Mesendoderm (in vitro differentiated cells): Measurements from ENCODE around the gene NDUFB10.

ENCODE experiments used
- DNase-seq: peaks from one replicate; pipeline ENCODE4 v3.0.0; 2013
- H2AK5ac ChIP-seq: 2 replicates; pipeline ENCODE4 v1.6.1; 2013; ENCODE audit warnings: low read length, inconsistent platforms
- H2BK120ac ChIP-seq: 2 replicates; pipeline ENCODE4 v1.6.1; 2013; ENCODE audit warnings: low read depth, mild to moderate bottlenecking, low read length, moderate library complexity, mixed read lengths
- H2BK15ac ChIP-seq: replicated peaks from 2 replicates; pipeline ENCODE4 v1.6.1; 2013; ENCODE audit warnings: low read depth, mild to moderate bottlenecking, moderate library complexity
- H2BK5ac ChIP-seq: 2 replicates; pipeline ENCODE4 v1.6.1; 2013; ENCODE audit warnings: low read length, inconsistent platforms
- H3K18ac ChIP-seq: 2 replicates; pipeline ENCODE4 v1.6.1; 2013; ENCODE audit warnings: mild to moderate bottlenecking, low read length, mixed read lengths
- H3K23ac ChIP-seq: one replicate; pipeline ENCODE4 v1.6.1; 2013; ENCODE audit warnings: low read length
- H3K27ac ChIP-seq: 2 replicates; pipeline ENCODE4 v1.5.1; 2013; ENCODE audit warnings: low read depth, mild to moderate bottlenecking, inconsistent platforms, low read length, moderate library complexity
- H3K27me3 ChIP-seq: 2 replicates; pipeline ENCODE4 v1.6.1; 2013; ENCODE audit warnings: low read length, control low read depth, mild to moderate bottlenecking, inconsistent platforms; ENCODE audit not compliant: insufficient read depth, poor library complexity
- H3K36me3 ChIP-seq: 2 replicates; pipeline ENCODE4 v1.6.1; 2013; ENCODE audit warnings: low read length, inconsistent platforms; ENCODE audit not compliant: control insufficient read depth, insufficient read depth
- H3K4ac ChIP-seq: one replicate; pipeline ENCODE4 v1.6.1; 2013; ENCODE audit warnings: low read depth, mild to moderate bottlenecking, low read length, moderate library complexity
- H3K4me1 ChIP-seq: 2 replicates; pipeline ENCODE4 v1.6.1; 2013; ENCODE audit warnings: low read depth, low read length, inconsistent platforms; ENCODE audit not compliant: control insufficient read depth
- H3K4me2 ChIP-seq: 2 replicates; pipeline ENCODE4 v1.6.1; 2013; ENCODE audit warnings: low read length
- H3K4me3 ChIP-seq: 2 replicates; pipeline ENCODE4 v1.5.1; 2013; ENCODE audit warnings: mild to moderate bottlenecking, low read length
- H3K56ac ChIP-seq: one replicate; pipeline ENCODE4 v1.6.1; 2013; ENCODE audit warnings: low read length
- H3K79me1 ChIP-seq: 2 replicates; pipeline ENCODE4 v1.6.1; 2013; ENCODE audit warnings: low read length, inconsistent platforms
- H3K79me2 ChIP-seq: 2 replicates; pipeline ENCODE4 v1.6.1; 2013; ENCODE audit warnings: mild to moderate bottlenecking, low read length; ENCODE audit not compliant: control insufficient read depth, insufficient read depth
- H3K9ac ChIP-seq: 2 replicates; pipeline ENCODE4 v1.6.1; 2013; ENCODE audit warnings: low read length, inconsistent platforms
- H4K5ac ChIP-seq: one replicate; pipeline ENCODE4 v1.6.1; 2013; ENCODE audit warnings: low read length
- H4K8ac ChIP-seq: one replicate; pipeline ENCODE4 v1.6.1; 2013; ENCODE audit warnings: low read depth, mild to moderate bottlenecking, control low read depth, low read length, moderate library complexity
- WGBS: extraction: QIAGEN DNeasy Blood & Tissue Kit; methylation state at CpG from one replicate; pipeline ENCODE4 v1.1.7; 2013; ENCODE audit warnings: low lambda C conversion rate, missing lambda C conversion rate; ENCODE audit not compliant: insufficient coverage; ENCODE audit errors: extremely low coverage; 5-methylcytosine and 5-hydroxymethylcytosine counted together

NDUFB10 gene

GRCh38 chr16:1998852-1999801 is 39.8 kb downstream of the NDUFB10 start:
- no peak overlapping the region for H4K8ac ChIP-seq
- H3K56ac ChIP-seq = no peak overlapping the region
- no peak overlapping the region for H3K9ac ChIP-seq
- no peak overlapping the region for H3K4me2 ChIP-seq
- H3K23ac ChIP-seq = no peak overlapping the region
- peaks cover 19% of the 10 kb centered on the region for H3K36me3 ChIP-seq
- no peaks in the 10 kb centered on the region for H3K27me3 ChIP-seq
- no peak for DNase-seq
- H2BK5ac ChIP-seq = no peak overlapping the region
- H3K4me3 ChIP-seq = no peak overlapping the region
- no peak overlapping the region for H3K18ac ChIP-seq
- no peak overlapping the region for H3K4ac ChIP-seq
- no peak overlapping the region for H4K5ac ChIP-seq
- no peak overlapping the region for H2BK120ac ChIP-seq
- no CpG with 5 or more reads among the region's 39 CpGs for WGBS
- peaks cover 4% of the 10 kb centered on the region for H3K79me1 ChIP-seq
- peaks cover 1% of the 10 kb centered on the region for H3K4me1 ChIP-seq
- no peak overlapping the region for H2AK5ac ChIP-seq
- no peak overlapping the region for H2BK15ac ChIP-seq
- peaks cover 4% of the 10 kb centered on the region for H3K79me2 ChIP-seq
- no peak overlapping the region for H3K27ac ChIP-seq

- Histone ChIP-seq H2BK5ac (no peak overlapping the region), H3K27me3 (no peaks in the 10 kb centered on the region), H3K79me2 (peaks cover 4% of the 10 kb centered on the region), H3K4me1 (peaks cover 3% of the 10 kb centered on the region), H3K27ac (no peak overlapping the region), H3K79me1 (peaks cover 6% of the 10 kb centered on the region), H3K4ac (no peak overlapping the region), H4K5ac (no peak overlapping the region), H3K9ac (no peak overlapping the region), H3K36me3 (peaks cover 19% of the 10 kb centered on the region), H3K4me2 (no peak overlapping the region), H2BK120ac (no peak overlapping the region), H2BK15ac (no peak overlapping the region), H3K56ac (no peak overlapping the region), H3K18ac (no peak overlapping the region), H3K4me3 (no peak overlapping the region), H4K8ac (no peak overlapping the region), H3K23ac (no peak overlapping the region), H2AK5ac (no peak overlapping the region)
- no CpG with 5 or more reads among the region's 28 CpGs for WGBS
- DNase-seq = no peak
These were observed 40.7 kb downstream of the NDUFB10 start for GRCh38 chr16:1999866-2000514.

- no peak overlapping the region for H2AK5ac ChIP-seq
- H2BK5ac ChIP-seq = no peak overlapping the region
- H3K56ac ChIP-seq = no peak overlapping the region
- H3K4me1 ChIP-seq = peaks cover 3% of the 10 kb centered on the region
- H3K79me2 ChIP-seq = peaks cover 10% of the 10 kb centered on the region
- no peak overlapping the region for H4K8ac ChIP-seq
- H3K4me2 ChIP-seq = no peak overlapping the region
- no CpG with 5 or more reads among the region's 19 CpGs for WGBS
- H3K79me1 ChIP-seq = peaks cover 15% of the 10 kb centered on the region
- no peak overlapping the region for H2BK15ac ChIP-seq
- no peak overlapping the region for H3K27ac ChIP-seq
- DNase-seq = no peak
- H3K23ac ChIP-seq = no peak overlapping the region
- no peak overlapping the region for H3K18ac ChIP-seq
- H3K4ac ChIP-seq = no peak overlapping the region
- H3K9ac ChIP-seq = no peak overlapping the region
- H2BK120ac ChIP-seq = no peak overlapping the region
- no peak overlapping the region for H3K4me3 ChIP-seq
- no peak overlapping the region for H4K5ac ChIP-seq
- peaks cover 19% of the 10 kb centered on the region for H3K36me3 ChIP-seq
- no peaks in the 10 kb centered on the region for H3K27me3 ChIP-seq
These were observed 41.7 kb downstream of the NDUFB10 start for GRCh38 chr16:2001035-2001434.

- Histone ChIP-seq H3K36me3 (peaks cover 19% of the 10 kb centered on the region), H3K4me2 (no peak overlapping the region), H3K9ac (no peak overlapping the region), H4K5ac (no peak overlapping the region), H3K4me1 (peaks cover 3% of the 10 kb centered on the region), H3K27me3 (no peaks in the 10 kb centered on the region), H3K4ac (no peak overlapping the region), H3K18ac (no peak overlapping the region), H3K79me2 (peaks cover 16% of the 10 kb centered on the region), H3K56ac (no peak overlapping the region), H2AK5ac (no peak overlapping the region), H3K4me3 (no peak overlapping the region), H4K8ac (no peak overlapping the region), H3K23ac (no peak overlapping the region), H2BK15ac (no peak overlapping the region), H3K27ac (no peak overlapping the region), H3K79me1 (peaks cover 19% of the 10 kb centered on the region), H2BK5ac (no peak overlapping the region), H2BK120ac (no peak overlapping the region)
- WGBS = no CpG with 5 or more reads among the region's 53 CpGs
- DNase-seq = no peak
These were observed 42.4 kb downstream of the NDUFB10 start for GRCh38 chr16:2001456-2002355.

- peaks cover 24% of the 10 kb centered on the region for H3K79me2 ChIP-seq
- no peak overlapping the region for H3K9ac ChIP-seq
- H3K4me2 ChIP-seq = no peak overlapping the region
- no peak overlapping the region for H3K23ac ChIP-seq
- WGBS = no CpG with 5 or more reads among the region's 47 CpGs
- no peaks in the 10 kb centered on the region for H3K27me3 ChIP-seq
- H4K5ac ChIP-seq = no peak overlapping the region
- no peak overlapping the region for H2AK5ac ChIP-seq
- H3K18ac ChIP-seq = no peak overlapping the region
- no peak overlapping the region for H2BK15ac ChIP-seq
- peaks cover 19% of the 10 kb centered on the region for H3K36me3 ChIP-seq
- no peak overlapping the region for H2BK120ac ChIP-seq
- H3K4ac ChIP-seq = no peak overlapping the region
- peaks cover 3% of the 10 kb centered on the region for H3K4me1 ChIP-seq
- H3K79me1 ChIP-seq = peaks cover 23% of the 10 kb centered on the region
- H4K8ac ChIP-seq = no peak overlapping the region
- H2BK5ac ChIP-seq = no peak overlapping the region
- H3K27ac ChIP-seq = no peak overlapping the region
- no peak for DNase-seq
- H3K4me3 ChIP-seq = no peak overlapping the region
- H3K56ac ChIP-seq = no peak overlapping the region
These were observed 43.3 kb downstream of the NDUFB10 start for GRCh38 chr16:2002406-2003230.
